Mesendoderm (in vitro differentiated cells): ENCODE results near the gene GOLGA6A.

ENCODE experiments used
- DNase-seq: peaks from one replicate; pipeline ENCODE4 v3.0.0; 2013
- H2AK5ac ChIP-seq: 2 replicates; pipeline ENCODE4 v1.6.1; 2013; ENCODE audit warnings: low read length, inconsistent platforms
- H2BK120ac ChIP-seq: 2 replicates; pipeline ENCODE4 v1.6.1; 2013; ENCODE audit warnings: low read depth, mild to moderate bottlenecking, low read length, moderate library complexity, mixed read lengths
- H2BK15ac ChIP-seq: replicated peaks from 2 replicates; pipeline ENCODE4 v1.6.1; 2013; ENCODE audit warnings: low read depth, mild to moderate bottlenecking, moderate library complexity
- H2BK5ac ChIP-seq: 2 replicates; pipeline ENCODE4 v1.6.1; 2013; ENCODE audit warnings: low read length, inconsistent platforms
- H3K18ac ChIP-seq: 2 replicates; pipeline ENCODE4 v1.6.1; 2013; ENCODE audit warnings: mild to moderate bottlenecking, low read length, mixed read lengths
- H3K23ac ChIP-seq: one replicate; pipeline ENCODE4 v1.6.1; 2013; ENCODE audit warnings: low read length
- H3K27ac ChIP-seq: 2 replicates; pipeline ENCODE4 v1.5.1; 2013; ENCODE audit warnings: low read depth, mild to moderate bottlenecking, inconsistent platforms, low read length, moderate library complexity
- H3K27me3 ChIP-seq: 2 replicates; pipeline ENCODE4 v1.6.1; 2013; ENCODE audit warnings: low read length, control low read depth, mild to moderate bottlenecking, inconsistent platforms; ENCODE audit not compliant: insufficient read depth, poor library complexity
- H3K36me3 ChIP-seq: 2 replicates; pipeline ENCODE4 v1.6.1; 2013; ENCODE audit warnings: low read length, inconsistent platforms; ENCODE audit not compliant: control insufficient read depth, insufficient read depth
- H3K4ac ChIP-seq: one replicate; pipeline ENCODE4 v1.6.1; 2013; ENCODE audit warnings: low read depth, mild to moderate bottlenecking, low read length, moderate library complexity
- H3K4me1 ChIP-seq: 2 replicates; pipeline ENCODE4 v1.6.1; 2013; ENCODE audit warnings: low read depth, low read length, inconsistent platforms; ENCODE audit not compliant: control insufficient read depth
- H3K4me2 ChIP-seq: 2 replicates; pipeline ENCODE4 v1.6.1; 2013; ENCODE audit warnings: low read length
- H3K4me3 ChIP-seq: 2 replicates; pipeline ENCODE4 v1.5.1; 2013; ENCODE audit warnings: mild to moderate bottlenecking, low read length
- H3K56ac ChIP-seq: one replicate; pipeline ENCODE4 v1.6.1; 2013; ENCODE audit warnings: low read length
- H3K79me1 ChIP-seq: 2 replicates; pipeline ENCODE4 v1.6.1; 2013; ENCODE audit warnings: low read length, inconsistent platforms
- H3K79me2 ChIP-seq: 2 replicates; pipeline ENCODE4 v1.6.1; 2013; ENCODE audit warnings: mild to moderate bottlenecking, low read length; ENCODE audit not compliant: control insufficient read depth, insufficient read depth
- H3K9ac ChIP-seq: 2 replicates; pipeline ENCODE4 v1.6.1; 2013; ENCODE audit warnings: low read length, inconsistent platforms
- H4K5ac ChIP-seq: one replicate; pipeline ENCODE4 v1.6.1; 2013; ENCODE audit warnings: low read length
- H4K8ac ChIP-seq: one replicate; pipeline ENCODE4 v1.6.1; 2013; ENCODE audit warnings: low read depth, mild to moderate bottlenecking, control low read depth, low read length, moderate library complexity
- WGBS: extraction: QIAGEN DNeasy Blood & Tissue Kit; methylation state at CpG from one replicate; pipeline ENCODE4 v1.1.7; 2013; ENCODE audit warnings: low lambda C conversion rate, missing lambda C conversion rate; ENCODE audit not compliant: insufficient coverage; ENCODE audit errors: extremely low coverage; 5-methylcytosine and 5-hydroxymethylcytosine counted together

GOLGA6A gene

GRCh38 chr15:74034206-74034755 is 48.1 kb downstream of the GOLGA6A start:
- Histone ChIP-seq H3K4me3 (no peak overlapping the region), H3K79me1 (no peaks in the 10 kb centered on the region), H4K8ac (no peak overlapping the region), H3K36me3 (peaks cover 2% of the 10 kb centered on the region), H2BK120ac (no peak overlapping the region), H3K4ac (no peak overlapping the region), H3K27ac (no peak overlapping the region), H2BK5ac (no peak overlapping the region), H3K4me1 (no peaks in the 10 kb centered on the region), H3K79me2 (no peaks in the 10 kb centered on the region), H2BK15ac (no peak overlapping the region), H2AK5ac (no peak overlapping the region), H4K5ac (no peak overlapping the region), H3K18ac (no peak overlapping the region), H3K56ac (no peak overlapping the region), H3K27me3 (no peaks in the 10 kb centered on the region), H3K9ac (no peak overlapping the region), H3K23ac (no peak overlapping the region), H3K4me2 (no peak overlapping the region)
- no CpG with 5 or more reads among the region's 10 CpGs for WGBS
- no peak for DNase-seq

GRCh38 chr15:74032606-74033561 is 49.5 kb downstream of the GOLGA6A start:
- no peaks in the 10 kb centered on the region for H3K79me2 ChIP-seq
- H3K23ac ChIP-seq: no peak overlapping the region
- H2AK5ac ChIP-seq: no peak overlapping the region
- no peaks in the 10 kb centered on the region for H3K79me1 ChIP-seq
- no peak overlapping the region for H2BK15ac ChIP-seq
- no peak overlapping the region for H3K4me2 ChIP-seq
- DNase-seq: no peak
- no peak overlapping the region for H2BK120ac ChIP-seq
- H3K4me1 ChIP-seq: no peaks in the 10 kb centered on the region
- H3K56ac ChIP-seq: no peak overlapping the region
- no peak overlapping the region for H3K4ac ChIP-seq
- H3K18ac ChIP-seq: no peak overlapping the region
- no peaks in the 10 kb centered on the region for H3K27me3 ChIP-seq
- no CpG with 5 or more reads among the region's 16 CpGs for WGBS
- no peak overlapping the region for H4K5ac ChIP-seq
- no peak overlapping the region for H3K4me3 ChIP-seq
- no peak overlapping the region for H3K27ac ChIP-seq
- H3K36me3 ChIP-seq: peaks cover 2% of the 10 kb centered on the region
- H3K9ac ChIP-seq: no peak overlapping the region
- no peak overlapping the region for H4K8ac ChIP-seq
- H2BK5ac ChIP-seq: no peak overlapping the region

GRCh38 chr15:74032046-74032445 is 50.3 kb downstream of the GOLGA6A start:
- Histone ChIP-seq H3K56ac (no peak overlapping the region), H3K36me3 (peaks cover 2% of the 10 kb centered on the region), H3K79me2 (no peaks in the 10 kb centered on the region), H3K4me1 (no peaks in the 10 kb centered on the region), H3K27ac (no peak overlapping the region), H2BK120ac (no peak overlapping the region), H2AK5ac (no peak overlapping the region), H3K4me2 (no peak overlapping the region), H3K9ac (no peak overlapping the region), H3K4ac (no peak overlapping the region), H3K27me3 (no peaks in the 10 kb centered on the region), H2BK15ac (no peak overlapping the region), H3K18ac (no peak overlapping the region), H4K5ac (no peak overlapping the region), H3K4me3 (no peak overlapping the region), H3K23ac (no peak overlapping the region), H2BK5ac (no peak overlapping the region), H4K8ac (no peak overlapping the region), H3K79me1 (no peaks in the 10 kb centered on the region)
- no peak for DNase-seq
- no CpG with 5 or more reads among the region's 6 CpGs for WGBS

- no peak overlapping the region for H3K4ac ChIP-seq
- H2BK120ac ChIP-seq: no peak overlapping the region
- no peak overlapping the region for H3K9ac ChIP-seq
- H2BK15ac ChIP-seq: no peak overlapping the region
- H3K79me1 ChIP-seq: no peaks in the 10 kb centered on the region
- H3K4me2 ChIP-seq: no peak overlapping the region
- no peak overlapping the region for H3K56ac ChIP-seq
- H3K27me3 ChIP-seq: no peaks in the 10 kb centered on the region
- DNase-seq: no peak
- no peak overlapping the region for H3K18ac ChIP-seq
- H2AK5ac ChIP-seq: no peak overlapping the region
- peaks cover under 1% of the 10 kb centered on the region for H3K36me3 ChIP-seq
- H3K79me2 ChIP-seq: no peaks in the 10 kb centered on the region
- H3K23ac ChIP-seq: no peak overlapping the region
- no CpG with 5 or more reads among the region's 3 CpGs for WGBS
- no peak overlapping the region for H4K5ac ChIP-seq
- no peak overlapping the region for H3K4me3 ChIP-seq
- no peak overlapping the region for H3K27ac ChIP-seq
- H3K4me1 ChIP-seq: no peaks in the 10 kb centered on the region
- H4K8ac ChIP-seq: no peak overlapping the region
- H2BK5ac ChIP-seq: no peak overlapping the region
Observed at GRCh38 chr15:74028646-74029045, 53.7 kb downstream of the GOLGA6A start.

GRCh38 chr15:74027688-74028087 is 54.7 kb downstream of the GOLGA6A start:
- Histone ChIP-seq H3K4me2 (no peak overlapping the region), H3K79me2 (no peaks in the 10 kb centered on the region), H3K9ac (no peak overlapping the region), H3K4me3 (no peak overlapping the region), H3K18ac (no peak overlapping the region), H4K5ac (no peak overlapping the region), H2BK15ac (no peak overlapping the region), H3K4me1 (no peaks in the 10 kb centered on the region), H2AK5ac (no peak overlapping the region), H2BK5ac (no peak overlapping the region), H3K79me1 (no peaks in the 10 kb centered on the region), H3K36me3 (no peaks in the 10 kb centered on the region), H3K23ac (no peak overlapping the region), H3K27ac (no peak overlapping the region), H3K27me3 (no peaks in the 10 kb centered on the region), H3K4ac (no peak overlapping the region), H2BK120ac (no peak overlapping the region), H4K8ac (no peak overlapping the region), H3K56ac (no peak overlapping the region)
- no peak for DNase-seq
- no CpG with 5 or more reads among the region's 3 CpGs for WGBS
